SK-N-SH (cell line): Measurements from ENCODE around the gene P3R3URF. TPM values are rescaled to one million over a fixed set of nuclear protein-coding genes. Genes with fewer than 3 reads are reported as not detected.

Source experiments
- CTCF ChIA-PET: fragments of 300-600, 350-600 bp; formaldehyde crosslinking; extraction: SDS; loops from one replicate; lab custom pipeline; 2021; lab: Yijun Ruan, JAX
- POLR2A ChIA-PET: fragments of 350-600 bp; sonication (Branson Sonifier 250); formaldehyde crosslinking; extraction: SDS; loops from one replicate; lab custom pipeline; 2020; ENCODE audit warnings: antibody characterized with exemption, inconsistent platforms; lab: Yijun Ruan, JAX
- DNase-seq: peaks from one replicate; pipeline ENCODE4 v3.0.0; 2012
- H2AFZ ChIP-seq: fragments of 200-600 bp; sonication (generic); 2 replicates; pipeline ENCODE4 v1.8.1; 2016; ENCODE audit warnings: antibody characterized with exemption, mild to moderate bottlenecking, low read depth
- H3F3A ChIP-seq: fragments of 200-600 bp; sonication (generic); replicated peaks from 2 replicates; pipeline ENCODE3; 2016; ENCODE audit warnings: antibody characterized with exemption, mild to moderate bottlenecking; ENCODE audit not compliant: insufficient read depth
- H3K27ac ChIP-seq, 2 experiments: fragments of 200-500 bp in 1 of 2; fragments of 200-600 bp in 1 of 2; sonication (Bioruptor generic) in 1 of 2; sonication (generic), shearing (Covaris generic) in 1 of 2; 2 replicates each; pipeline versions ENCODE4 v1.5.1 to v1.6.1; 2014 to 2016; ENCODE audit warnings: low read depth in 2 of 2, inconsistent platforms in 1 of 2, low read length in 1 of 2, mild to moderate bottlenecking in 1 of 2, mixed read lengths in 1 of 2
- H3K27me3 ChIP-seq: fragments of 200-600 bp; sonication (generic), shearing (Covaris generic); 2 replicates; pipeline ENCODE4 v1.6.1; 2016; ENCODE audit warnings: mixed run types; ENCODE audit not compliant: insufficient read depth
- H3K36me3 ChIP-seq, 2 experiments: fragments of 200-500 bp in 1 of 2; fragments of 200-600 bp in 1 of 2; sonication (Bioruptor generic) in 1 of 2; sonication (generic) in 1 of 2; replicated peaks in 1 of 2; 2 replicates each; pipeline versions ENCODE3 to v1.5.1; 2014 to 2016; ENCODE audit warnings: low read length in 1 of 2, mild to moderate bottlenecking in 1 of 2; ENCODE audit not compliant: insufficient read depth in 2 of 2, control insufficient read depth in 1 of 2
- H3K4me1 ChIP-seq, 2 experiments: fragments of 200-500 bp in 1 of 2; fragments of 200-600 bp in 1 of 2; sonication (Bioruptor generic) in 1 of 2; sonication (generic), shearing (Covaris generic) in 1 of 2; 2 replicates each; pipeline versions ENCODE4 v1.5.1 to v1.6.1; 2014 to 2016; ENCODE audit warnings: low read depth in 1 of 2, low read length in 1 of 2, mixed run types in 1 of 2; ENCODE audit not compliant: insufficient read depth in 2 of 2, control insufficient read depth in 1 of 2
- H3K4me2 ChIP-seq: fragments of 200-600 bp; sonication (generic), shearing (Covaris generic); 2 replicates; pipeline ENCODE4 v1.6.1; 2017; ENCODE audit warnings: mixed run types
- H3K4me3 ChIP-seq, 2 experiments: fragments of 200-500 bp in 1 of 2; fragments of 200-600 bp in 1 of 2; sonication (Bioruptor generic) in 1 of 2; sonication (generic), shearing (Covaris generic) in 1 of 2; 2 replicates each; pipeline versions ENCODE4 v1.5.1 to v1.8.1; 2014 to 2016; ENCODE audit warnings: low read depth in 2 of 2, inconsistent platforms in 1 of 2, low read length in 1 of 2, mild to moderate bottlenecking in 1 of 2, mixed read lengths in 1 of 2, moderate library complexity in 1 of 2
- H3K79me2 ChIP-seq: fragments of 200-600 bp; sonication (generic); 2 replicates; pipeline ENCODE4 v1.8.1; 2017; ENCODE audit warnings: mild to moderate bottlenecking; ENCODE audit not compliant: insufficient read depth
- H3K9ac ChIP-seq: fragments of 200-600 bp; sonication (generic); 2 replicates; pipeline ENCODE4 v1.6.1; 2017; ENCODE audit warnings: mixed run types
- H3K9me2 ChIP-seq: fragments of 200-600 bp; sonication (generic); 2 replicates; pipeline ENCODE4 v1.6.1; 2017; ENCODE audit warnings: mixed run types
- H3K9me3 ChIP-seq: fragments of 200-600 bp; sonication (generic); 2 replicates; pipeline ENCODE4 v1.6.1; 2017; ENCODE audit warnings: mixed run types, mild to moderate bottlenecking, moderate library complexity
- H4K20me1 ChIP-seq: fragments of 200-600 bp; sonication (generic); 2 replicates; pipeline ENCODE4 v1.6.1; 2017; ENCODE audit warnings: mild to moderate bottlenecking, mixed run types; ENCODE audit not compliant: insufficient read depth
- CHD2 ChIP-seq: fragments of 150-350 bp; IDR thresholded peaks from 2 replicates; pipeline ENCODE4 v1.6.1; 2018; ENCODE audit warnings: low read length; ENCODE audit not compliant: partially characterized antibody
- ELF1 ChIP-seq: IDR thresholded peaks from 2 replicates; pipeline ENCODE4 v1.4.0; 2012
- EZH2phosphoT487 ChIP-seq: fragments of 200-600 bp; sonication (generic); IDR thresholded peaks from 2 replicates; pipeline ENCODE4 v1.6.1; 2017; ENCODE audit warnings: low read depth, mixed run types, mild to moderate bottlenecking, antibody characterized with exemption, moderate library complexity, borderline replicate concordance
- FOSL2 ChIP-seq: IDR thresholded peaks from 2 replicates; pipeline ENCODE4 v1.4.0; 2012; ENCODE audit warnings: low read depth, mild to moderate bottlenecking, moderate library complexity, borderline replicate concordance
- GABPA ChIP-seq: IDR thresholded peaks from 2 replicates; pipeline ENCODE4 v1.4.0; 2012; ENCODE audit warnings: low read depth, mild to moderate bottlenecking
- GATA2 ChIP-seq: sonication (generic); formaldehyde crosslinking; IDR thresholded peaks from 2 replicates; pipeline ENCODE4 v1.5.0; 2020; ENCODE audit warnings: mild to moderate bottlenecking, missing genetic modification reagents
- JUND ChIP-seq: IDR thresholded peaks from 2 replicates; pipeline ENCODE4 v1.4.0; 2012
- MAX ChIP-seq: IDR thresholded peaks from 2 replicates; pipeline ENCODE4 v1.4.0; 2012; ENCODE audit warnings: low read depth
- NRF1 ChIP-seq: IDR thresholded peaks from 2 replicates; pipeline ENCODE4 v1.6.1; 2012; ENCODE audit warnings: low read depth, mild to moderate bottlenecking, low read length
- POLR2AphosphoS5 ChIP-seq: IDR thresholded peaks from 2 replicates; pipeline ENCODE4 v1.6.1; 2012; ENCODE audit warnings: low read depth, low read length
- RCOR1 ChIP-seq: fragments of 150-350 bp; IDR thresholded peaks from 2 replicates; pipeline ENCODE4 v1.6.1; 2017; ENCODE audit warnings: antibody characterized with exemption, low read length
- RXRA ChIP-seq: IDR thresholded peaks from 2 replicates; pipeline ENCODE4 v1.4.0; 2012; ENCODE audit warnings: low read depth, mild to moderate bottlenecking, borderline replicate concordance
- SIN3A ChIP-seq: IDR thresholded peaks from 2 replicates; pipeline ENCODE4 v1.6.1; 2012; ENCODE audit warnings: low read depth, mild to moderate bottlenecking, low read length, moderate library complexity, borderline replicate concordance
- SMC3 ChIP-seq: IDR thresholded peaks from 2 replicates; pipeline ENCODE4 v1.6.1; 2012; ENCODE audit warnings: low read depth, low read length, improper control_type of control experiment
- TEAD4 ChIP-seq: IDR thresholded peaks from 2 replicates; pipeline ENCODE4 v1.4.0; 2012; ENCODE audit warnings: mild to moderate bottlenecking, borderline replicate concordance; ENCODE audit not compliant: insufficient read depth
- YY1 ChIP-seq: IDR thresholded peaks from 2 replicates; pipeline ENCODE4 v1.4.0; 2012; ENCODE audit warnings: low read depth, mild to moderate bottlenecking
- ZBTB33 ChIP-seq: IDR thresholded peaks from 2 replicates; pipeline ENCODE4 v1.4.0; 2012; ENCODE audit warnings: low read depth, borderline replicate concordance
- WGBS: methylation state at CpG from one replicate; pipeline ENCODE4 v1.1.6; 2017; ENCODE audit warnings: low lambda C conversion rate; 5-methylcytosine and 5-hydroxymethylcytosine counted together
- polyA plus RNA-seq, 3 experiments: library from polyadenylated mRNA; depleted of rRNA; stranded (reverse); fragments of >200 nt; gene quantifications; 2 replicates each; pipeline ENCODE4 v1.2.3, GENCODE V29; 2012

Gene P3R3URF
- polyA plus RNA-seq, 1 of the 3 experiments (the other 2 are of a cell fraction) = not detected

DNA sequence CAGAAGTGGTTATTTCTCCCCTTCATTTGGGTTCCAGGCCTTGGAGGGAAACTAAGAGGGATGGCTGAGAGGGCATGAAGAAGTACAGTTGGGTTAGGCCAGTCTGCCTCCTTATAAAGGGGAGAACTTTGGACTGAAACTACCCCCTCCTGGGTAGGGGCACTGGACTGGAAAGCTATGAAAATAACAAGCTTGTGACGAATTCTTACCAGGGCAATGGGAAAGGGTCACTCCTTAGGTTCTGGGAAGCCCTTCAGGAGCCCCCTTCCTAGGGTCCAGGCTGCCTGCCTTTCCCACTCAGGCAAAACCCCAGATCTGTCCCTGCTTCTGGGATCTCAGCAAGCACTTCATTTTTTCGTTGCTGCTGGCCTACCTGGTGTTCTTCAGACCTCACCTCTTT, 9.8 kb upstream of the P3R3URF start:
- H3K4me3 ChIP-seq = no peak overlapping the region
- no peaks in the 10 kb centered on the region for H3K9me2 ChIP-seq
- H3K27me3 ChIP-seq = no peaks in the 10 kb centered on the region
- peaks cover 21% of the 10 kb centered on the region for H3F3A ChIP-seq
- no peak overlapping the region for H3K9ac ChIP-seq
- H3K4me1 ChIP-seq = peaks cover 22 to 25% of the 10 kb centered on the region in 2 experiments; a peak in 3 of 4 replicates
- H3K9me3 ChIP-seq = no peaks in the 10 kb centered on the region
- H3K79me2 ChIP-seq = no peaks in the 10 kb centered on the region
- ChIA-PET POLR2A (no interaction called here), CTCF (no interaction called here)
- WGBS = 100% methylated on average over 2 of the region's 2 CpGs
- H3K4me2 ChIP-seq = no peak overlapping the region
- no peaks in the 10 kb centered on the region for H4K20me1 ChIP-seq
- no peak overlapping the region for H2AFZ ChIP-seq
- H3K36me3 ChIP-seq = peaks cover 8 to 29% of the 10 kb centered on the region in 2 experiments
- H3K27ac ChIP-seq = no peak overlapping the region
- no peak for DNase-seq
- no peak for TF ChIP-seq FOSL2
- TF ChIP-seq ZBTB33 = no peak
- TF ChIP-seq CHD2 = no peak
- no peak for TF ChIP-seq MAX
- TF ChIP-seq RXRA = no peak
- TF ChIP-seq EZH2phosphoT487 = no peak
- no peak for TF ChIP-seq NRF1
- TF ChIP-seq RCOR1 = no peak
- TF ChIP-seq SMC3 = no peak
- no peak for TF ChIP-seq YY1
- no peak for TF ChIP-seq ELF1
- no peak for TF ChIP-seq POLR2AphosphoS5

- Histone ChIP-seq H3K27me3 (no peaks in the 10 kb centered on the region), H3K36me3 (peaks cover 8 to 21% of the 10 kb centered on the region in 2 experiments), H3K9me3 (no peaks in the 10 kb centered on the region), H3K4me3 (no peak overlapping the region), H3K4me1 (peaks cover 25 to 26% of the 10 kb centered on the region in 2 experiments; a peak in 3 of 4 replicates), H3F3A (peaks cover 21% of the 10 kb centered on the region), H3K4me2 (no peak overlapping the region), H3K79me2 (no peaks in the 10 kb centered on the region), H3K9me2 (no peaks in the 10 kb centered on the region), H3K9ac (no peak overlapping the region), H3K27ac (peak overlapping the region in 1 of 2 experiments; percentile 23; a peak in 2 of 4 replicates), H2AFZ (no peak overlapping the region), H4K20me1 (no peaks in the 10 kb centered on the region)
- ChIA-PET CTCF (interaction anchor here (5.0 kb wide), 1 partner anchor 149 kb away, joined by 57 read pairs; no protein-coding TSS in a partner anchor), POLR2A (interaction anchor here (0.8 kb wide), 1 partner anchor 9 kb away, joined by 4 read pairs; no protein-coding TSS in a partner anchor)
- 87% methylated on average over 7 of the region's 7 CpGs for WGBS
- no peak for DNase-seq
- TF ChIP-seq JUND (no peak), GABPA (no peak), GATA2 (CRISPR knock-in tag) (peak; percentile 30; the same call in 1 of the 2 replicates), ZBTB33 (no peak), MAX (no peak), TEAD4 (no peak), SIN3A (no peak)
These were observed 8.8 kb upstream of the P3R3URF start for GRCh38 chr1:46184920-46185658.
